ENCODE measurements around the gene DEPDC7. TPM values are rescaled to one million over a fixed set of nuclear protein-coding genes. Genes with fewer than 3 reads are reported as not detected.

The DEPDC7 gene
- total RNA-seq, 1 donor from 2014 or later, result 3.7 TPM

DNA sequence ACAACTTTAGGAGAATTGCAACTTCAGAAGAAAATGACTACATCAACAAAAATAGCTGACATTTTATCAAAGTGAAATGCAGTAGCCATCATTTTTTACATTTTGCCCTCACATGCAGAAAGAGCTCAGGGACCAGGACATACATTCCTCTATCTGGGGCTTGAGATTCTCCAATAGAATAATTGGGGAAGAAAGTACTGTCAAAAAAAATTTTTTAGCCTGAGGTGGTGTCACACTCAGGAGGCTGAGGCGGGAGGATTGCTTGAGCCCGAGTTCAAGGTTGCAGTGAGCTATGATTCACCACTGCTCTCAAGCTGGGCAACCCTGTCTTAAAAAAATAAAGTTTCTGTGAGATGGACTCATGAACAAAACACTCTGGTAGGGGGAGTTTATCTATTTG lies 32.2 kb upstream of the DEPDC7 start:
- TF ChIP-seq CTCF (conservative IDR thresholded peaks at IDR 0.05), result no peak
- Mint-ChIP-seq H3K9me3 (no peaks in the 10 kb centered on the region), H3K27me3 (no peaks in the 10 kb centered on the region), H3K4me3 (no peak overlapping the region), H3K36me3 (no peaks in the 10 kb centered on the region), H3K4me1 (ENCODE audit: unreplicated experiment) (no peaks in the 10 kb centered on the region), H3K27ac (no peak overlapping the region)
- no peak for DNase-seq (ENCODE audit: extremely low spot score, unreplicated experiment)

GRCh38 chr11:32985600-32985999 lies 30.1 kb upstream of the DEPDC7 start:
- H3K27ac Mint-ChIP-seq, result no peak overlapping the region
- no peaks in the 10 kb centered on the region for H3K9me3 Mint-ChIP-seq
- no peak for TF ChIP-seq CTCF (conservative IDR thresholded peaks at IDR 0.05)
- no peaks in the 10 kb centered on the region for H3K27me3 Mint-ChIP-seq
- DNase-seq (ENCODE audit: extremely low spot score, unreplicated experiment), result no peak
- H3K36me3 Mint-ChIP-seq, result no peaks in the 10 kb centered on the region
- H3K4me1 Mint-ChIP-seq (ENCODE audit: unreplicated experiment), result no peaks in the 10 kb centered on the region
- H3K4me3 Mint-ChIP-seq, result no peak overlapping the region

DNA sequence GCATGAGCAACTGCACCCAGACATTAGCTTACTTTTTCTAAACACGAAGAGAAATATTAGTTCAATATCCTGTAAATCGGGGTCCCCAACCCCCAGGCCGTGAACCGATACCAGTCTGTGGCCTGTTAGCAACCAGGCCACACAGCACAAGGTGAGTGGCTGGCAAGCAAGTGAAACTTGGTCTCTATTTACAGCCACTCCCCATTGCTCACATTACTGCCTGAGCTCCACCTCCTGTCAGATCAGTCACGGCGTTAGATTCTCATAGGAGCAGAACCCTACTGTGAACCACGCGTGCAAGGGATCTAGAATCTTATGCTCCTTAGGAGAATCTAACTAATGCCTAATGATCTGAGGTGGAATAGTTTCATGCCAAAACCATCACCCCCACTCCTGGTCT lies 27.8 kb upstream of the DEPDC7 start:
- Mint-ChIP-seq H3K9me3 (peaks cover 5% of the 10 kb centered on the region), H3K4me1 (ENCODE audit: unreplicated experiment) (no peaks in the 10 kb centered on the region), H3K27me3 (no peaks in the 10 kb centered on the region), H3K4me3 (no peak overlapping the region), H3K36me3 (no peaks in the 10 kb centered on the region), H3K27ac (peak overlapping the region; percentile 72)
- DNase-seq (ENCODE audit: extremely low spot score, unreplicated experiment), result no peak
- no peak for TF ChIP-seq CTCF (conservative IDR thresholded peaks at IDR 0.05)

GRCh38 chr11:32990481-32990880 lies 25.2 kb upstream of the DEPDC7 start:
- TF ChIP-seq CTCF (conservative IDR thresholded peaks at IDR 0.05), result no peak
- no peak overlapping the region for H3K4me3 Mint-ChIP-seq
- no peaks in the 10 kb centered on the region for H3K36me3 Mint-ChIP-seq
- H3K27ac Mint-ChIP-seq, result no peak overlapping the region
- H3K4me1 Mint-ChIP-seq (ENCODE audit: unreplicated experiment), result no peaks in the 10 kb centered on the region
- H3K27me3 Mint-ChIP-seq, result no peaks in the 10 kb centered on the region
- H3K9me3 Mint-ChIP-seq, result peaks cover 10% of the 10 kb centered on the region
- DNase-seq (ENCODE audit: extremely low spot score, unreplicated experiment), result no peak

- Mint-ChIP-seq H3K27ac (no peak overlapping the region), H3K4me3 (no peak overlapping the region), H3K4me1 (ENCODE audit: unreplicated experiment) (no peaks in the 10 kb centered on the region), H3K36me3 (no peaks in the 10 kb centered on the region), H3K27me3 (peaks cover 9% of the 10 kb centered on the region), H3K9me3 (peaks cover 10% of the 10 kb centered on the region)
- TF ChIP-seq CTCF (conservative IDR thresholded peaks at IDR 0.05), result no peak
- no peak for DNase-seq (ENCODE audit: extremely low spot score, unreplicated experiment)
Measured at GRCh38 chr11:32991427-32991826, 24.3 kb upstream of the DEPDC7 start.

DNA sequence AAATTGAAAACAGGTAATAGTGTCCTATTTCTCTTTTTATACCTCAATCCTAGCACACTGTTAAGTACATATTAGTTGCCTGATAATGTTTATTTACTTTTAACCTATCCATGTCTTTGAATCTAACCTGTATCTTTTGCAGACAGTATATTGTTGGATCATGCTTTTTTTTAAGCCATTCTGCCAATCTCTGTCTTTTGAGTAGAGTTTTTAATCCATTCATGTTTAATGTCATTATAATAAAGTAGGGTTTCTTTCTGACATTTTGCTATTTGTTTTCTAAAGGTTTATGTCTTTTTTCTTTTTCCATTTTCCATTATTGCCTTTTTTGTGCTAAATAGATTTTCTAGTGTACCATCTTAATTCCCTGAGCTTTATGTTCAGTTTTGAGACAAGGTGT lies 23.8 kb upstream of the DEPDC7 start:
- DNase-seq (ENCODE audit: extremely low spot score, unreplicated experiment), result no peak
- Mint-ChIP-seq H3K4me3 (no peak overlapping the region), H3K27ac (no peak overlapping the region), H3K27me3 (peaks cover 13% of the 10 kb centered on the region), H3K36me3 (no peaks in the 10 kb centered on the region), H3K4me1 (ENCODE audit: unreplicated experiment) (no peaks in the 10 kb centered on the region), H3K9me3 (peaks cover 10% of the 10 kb centered on the region)
- no peak for TF ChIP-seq CTCF (conservative IDR thresholded peaks at IDR 0.05)
